Small intestine (tissue), 7 donors: ENCODE measurements around the gene FANCB. TPM values are rescaled to one million over a fixed set of nuclear protein-coding genes. Genes with fewer than 3 reads are reported as not detected.

Source experiments
- DNase-seq, 2 donors: peaks; one replicate each; pipeline versions ENCODE4 v3.0.0 to v3.0.0-alpha.2; 2013
- FAIRE-seq: peaks from 2 replicates; lab custom pipeline; 2012; peaks lifted over from hg19 to GRCh38; lab: Jason Lieb, UNC
- H3K27ac ChIP-seq, 3 donors: one replicate each; pipeline ENCODE4 v1.5.1; 2013; ENCODE audit warnings: low read length in 2 of 3, mild to moderate bottlenecking in 2 of 3, control low read depth in 1 of 3, inconsistent platforms in 1 of 3, low read depth in 1 of 3, moderate library complexity in 1 of 3
- H3K27me3 ChIP-seq, 3 donors: one replicate each; pipeline ENCODE4 v1.6.1; 2013; ENCODE audit warnings: low read length in 3 of 3, inconsistent platforms in 1 of 3; ENCODE audit not compliant: control insufficient read depth in 3 of 3, insufficient read depth in 3 of 3
- H3K36me3 ChIP-seq, 3 donors: one replicate each; pipeline ENCODE4 v1.6.1; 2013; ENCODE audit warnings: low read length in 3 of 3, inconsistent platforms in 1 of 3, low read depth in 1 of 3, mild to moderate bottlenecking in 1 of 3, moderate library complexity in 1 of 3; ENCODE audit not compliant: control insufficient read depth in 3 of 3, insufficient read depth in 2 of 3
- H3K4me1 ChIP-seq, 3 donors: one replicate each; pipeline ENCODE4 v1.6.1; 2013; ENCODE audit warnings: low read length in 2 of 3, inconsistent platforms in 1 of 3, low read depth in 1 of 3, mild to moderate bottlenecking in 1 of 3, moderate library complexity in 1 of 3; ENCODE audit not compliant: control insufficient read depth in 3 of 3, insufficient read depth in 2 of 3
- H3K4me3 ChIP-seq, 3 donors: one replicate each; pipeline ENCODE4 v1.5.1; 2013; ENCODE audit warnings: low read length in 3 of 3, control low read depth in 1 of 3, inconsistent platforms in 1 of 3, low read depth in 1 of 3, mild to moderate bottlenecking in 1 of 3, moderate library complexity in 1 of 3
- H3K9me3 ChIP-seq, 2 donors: one replicate each; pipeline ENCODE4 v1.6.1; 2013; ENCODE audit warnings: low read depth in 1 of 2, low read length in 1 of 2; ENCODE audit not compliant: control insufficient read depth in 2 of 2, insufficient read depth in 1 of 2
- WGBS, 3 donors: extraction: QIAGEN DNeasy Blood & Tissue Kit; methylation state at CpG; one replicate each; pipeline ENCODE4 v1.1.7; 2013; 5-methylcytosine and 5-hydroxymethylcytosine counted together
- polyA plus RNA-seq, 4 donors: library from polyadenylated mRNA; stranded (reverse) in 3 of 4; unstranded in 1 of 4; fragments of 200-250 nt in 3 of 4; fragments of 120-200 nt in 1 of 4; gene quantifications; one replicate each; pipeline versions ENCODE4 v1.2.1 to v1.2.3, GENCODE V29; 2013
- donor health status: healthy with polysubstance abuse.
- donor health status: control.
- donor health status: control.
- donor health status: Bipolar disorder and iron deficiency.
- donor health status: healthy.

FANCB gene
- polyA plus RNA-seq, 4 donors: 0.49 to 1.7 TPM; not detected in 2

GRCh38 chrX:14872355-14872754 lies 514 bp downstream of the FANCB start:
- no peaks in the 10 kb centered on the region for H3K9me3 ChIP-seq
- no peaks in the 10 kb centered on the region for H3K36me3 ChIP-seq
- FAIRE-seq (no peak), DNase-seq (peak in 1 of 2 donors; percentile 1)
- no peaks in the 10 kb centered on the region for H3K4me1 ChIP-seq
- H3K27ac ChIP-seq: no peak overlapping the region
- H3K27me3 ChIP-seq: no peaks in the 10 kb centered on the region
- WGBS, 3 donors: 16 to 43% (median 21%) methylated on average over 7 of the region's 7 CpGs
- H3K4me3 ChIP-seq: peak overlapping the region in 1 of 3 donors; percentile 94

DNA sequence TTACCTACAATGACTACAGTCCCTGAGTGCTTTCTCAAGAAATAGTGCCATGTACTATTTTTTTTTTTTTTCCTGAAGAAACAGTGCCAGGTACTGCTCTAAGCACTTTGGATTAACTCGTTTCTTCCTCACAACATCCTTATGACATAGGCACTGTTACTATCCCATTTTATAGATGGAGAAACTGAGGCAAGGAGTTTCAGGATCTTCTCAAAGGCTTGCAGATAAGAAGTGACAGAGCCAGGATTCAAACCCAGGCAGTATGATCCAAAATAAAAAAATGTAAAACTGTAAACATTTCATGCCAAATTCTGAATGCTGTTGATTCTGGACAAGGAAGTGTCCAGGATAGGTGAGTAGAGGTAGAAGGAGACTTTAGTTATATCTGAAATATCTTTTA lies 1.1 kb downstream of the FANCB start:
- DNase-seq (no peak), FAIRE-seq (no peak)
- no peaks in the 10 kb centered on the region for H3K36me3 ChIP-seq
- no peaks in the 10 kb centered on the region for H3K9me3 ChIP-seq
- no peaks in the 10 kb centered on the region for H3K27me3 ChIP-seq
- 48 to 70% (median 50%) methylated on average over 1 of the region's 1 CpG for WGBS, 3 donors
- no peak overlapping the region for H3K4me3 ChIP-seq
- no peaks in the 10 kb centered on the region for H3K4me1 ChIP-seq
- H3K27ac ChIP-seq: no peak overlapping the region

DNA sequence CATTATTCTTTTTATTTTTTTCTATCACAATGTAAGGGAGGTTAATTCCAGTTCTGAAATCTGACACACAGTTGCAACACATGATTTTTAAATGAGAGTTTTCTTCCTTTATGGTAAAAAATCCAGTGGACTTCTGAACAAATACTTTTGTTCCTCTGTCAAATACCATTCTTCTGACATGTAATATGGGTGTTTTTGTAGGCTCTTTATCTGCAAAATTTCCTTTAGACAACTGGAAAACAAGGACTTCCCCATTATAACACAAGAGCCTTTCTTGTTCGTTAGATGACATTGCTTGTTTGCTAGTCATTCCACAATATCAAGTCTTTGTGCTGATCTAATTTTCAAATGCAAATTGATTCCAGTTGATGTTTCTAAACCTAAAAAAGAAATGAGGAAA lies 7.7 kb downstream of the FANCB start:
- Histone ChIP-seq H3K36me3 (no peaks in the 10 kb centered on the region), H3K27ac (no peak overlapping the region), H3K4me1 (no peaks in the 10 kb centered on the region), H3K4me3 (no peak overlapping the region), H3K27me3 (no peaks in the 10 kb centered on the region), H3K9me3 (no peaks in the 10 kb centered on the region)
- DNase-seq: no peak
- no peak for FAIRE-seq
- 76 to 87% (median 83%) methylated on average over 1 of the region's 1 CpG for WGBS, 3 donors

- no peaks in the 10 kb centered on the region for H3K9me3 ChIP-seq
- H3K36me3 ChIP-seq: no peaks in the 10 kb centered on the region
- FAIRE-seq (no peak), DNase-seq (no peak)
- no peaks in the 10 kb centered on the region for H3K27me3 ChIP-seq
- H3K27ac ChIP-seq: no peak overlapping the region
- no peak overlapping the region for H3K4me3 ChIP-seq
- WGBS, 3 donors: 72 to 97% (median 91%) methylated on average over 1 of the region's 1 CpG
- no peaks in the 10 kb centered on the region for H3K4me1 ChIP-seq
Measured at GRCh38 chrX:14864631-14865030, 8.2 kb downstream of the FANCB start.

DNA sequence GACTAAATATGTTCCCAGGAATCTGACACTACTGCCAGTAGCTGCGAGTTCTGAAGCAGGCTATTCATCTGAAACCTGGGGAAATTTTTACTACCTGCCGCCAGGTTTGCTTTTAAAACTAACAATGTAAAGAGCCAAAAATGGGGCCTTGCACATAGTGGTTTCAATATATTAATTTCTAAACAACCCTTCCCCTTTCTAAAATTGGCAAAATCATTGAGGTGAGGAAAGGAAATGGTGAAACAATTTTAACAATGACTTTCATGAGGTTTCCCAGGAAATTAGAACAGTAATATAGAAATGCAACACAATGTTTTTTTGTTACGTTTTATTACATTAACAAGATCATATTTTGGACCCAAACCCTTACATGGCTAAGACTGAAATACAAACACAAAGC lies 21.3 kb downstream of the FANCB start:
- Histone ChIP-seq H3K4me3 (no peak overlapping the region), H3K27ac (no peak overlapping the region), H3K9me3 (no peaks in the 10 kb centered on the region), H3K36me3 (no peaks in the 10 kb centered on the region), H3K4me1 (no peaks in the 10 kb centered on the region), H3K27me3 (no peaks in the 10 kb centered on the region)
- FAIRE-seq (no peak), DNase-seq (no peak)
- whole genome bisulfite sequencing, 3 donors: 70 to 87% (median 85%) methylated on average over 3 of the region's 3 CpGs

GRCh38 chrX:14843666-14844065 lies 29.2 kb downstream of the FANCB start:
- Histone ChIP-seq H3K27me3 (no peaks in the 10 kb centered on the region), H3K4me1 (no peaks in the 10 kb centered on the region), H3K36me3 (no peaks in the 10 kb centered on the region), H3K9me3 (no peaks in the 10 kb centered on the region), H3K4me3 (no peak overlapping the region), H3K27ac (no peak overlapping the region)
- DNase-seq (no peak), FAIRE-seq (no peak)
- 88 to 95% (median 90%) methylated on average over 4 of the region's 4 CpGs for WGBS, 3 donors

GRCh38 chrX:14837155-14837554 lies 35.7 kb downstream of the FANCB start:
- WGBS, 3 donors: 86 to 97% (median 96%) methylated on average over 2 of the region's 2 CpGs
- no peak overlapping the region for H3K27ac ChIP-seq
- H3K4me3 ChIP-seq: no peak overlapping the region
- no peaks in the 10 kb centered on the region for H3K9me3 ChIP-seq
- no peak for FAIRE-seq
- no peaks in the 10 kb centered on the region for H3K36me3 ChIP-seq
- H3K27me3 ChIP-seq: no peaks in the 10 kb centered on the region
- no peak for DNase-seq
- no peaks in the 10 kb centered on the region for H3K4me1 ChIP-seq

- no peaks in the 10 kb centered on the region for H3K9me3 ChIP-seq
- H3K4me3 ChIP-seq: no peak overlapping the region
- no peaks in the 10 kb centered on the region for H3K27me3 ChIP-seq
- FAIRE-seq: no peak
- H3K27ac ChIP-seq: no peak overlapping the region
- no peak for DNase-seq
- H3K4me1 ChIP-seq: no peaks in the 10 kb centered on the region
- H3K36me3 ChIP-seq: no peaks in the 10 kb centered on the region
Measured at GRCh38 chrX:14832586-14832985, 40.3 kb downstream of the FANCB start.

DNA sequence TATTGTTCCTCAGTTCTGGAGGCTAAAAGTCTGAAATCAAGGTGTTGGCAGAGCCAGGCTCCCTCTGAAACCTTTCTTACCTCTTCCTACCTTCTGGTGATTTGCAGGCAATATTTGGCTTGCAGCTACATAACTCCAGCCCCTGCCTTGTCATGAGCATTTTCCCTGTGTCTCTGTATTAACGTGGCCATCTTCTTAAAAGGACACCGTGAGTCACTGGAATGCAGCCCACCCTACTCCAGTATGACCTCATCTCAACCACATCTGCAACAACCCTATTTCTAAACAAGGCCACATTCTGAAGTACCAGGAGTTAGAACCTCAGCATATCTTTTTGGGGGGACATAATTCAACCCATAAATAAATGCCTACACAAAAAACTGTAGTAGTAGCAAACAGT lies 40.7 kb downstream of the FANCB start:
- H3K9me3 ChIP-seq: no peaks in the 10 kb centered on the region
- no peak for DNase-seq
- WGBS, 3 donors: 66 to 82% (median 70%) methylated on average over 2 of the region's 2 CpGs
- no peaks in the 10 kb centered on the region for H3K36me3 ChIP-seq
- no peak overlapping the region for H3K27ac ChIP-seq
- H3K27me3 ChIP-seq: no peaks in the 10 kb centered on the region
- no peaks in the 10 kb centered on the region for H3K4me1 ChIP-seq
- FAIRE-seq: no peak
- no peak overlapping the region for H3K4me3 ChIP-seq
